ENCODE data around the gene KLF9.

Gene KLF9

DNA sequence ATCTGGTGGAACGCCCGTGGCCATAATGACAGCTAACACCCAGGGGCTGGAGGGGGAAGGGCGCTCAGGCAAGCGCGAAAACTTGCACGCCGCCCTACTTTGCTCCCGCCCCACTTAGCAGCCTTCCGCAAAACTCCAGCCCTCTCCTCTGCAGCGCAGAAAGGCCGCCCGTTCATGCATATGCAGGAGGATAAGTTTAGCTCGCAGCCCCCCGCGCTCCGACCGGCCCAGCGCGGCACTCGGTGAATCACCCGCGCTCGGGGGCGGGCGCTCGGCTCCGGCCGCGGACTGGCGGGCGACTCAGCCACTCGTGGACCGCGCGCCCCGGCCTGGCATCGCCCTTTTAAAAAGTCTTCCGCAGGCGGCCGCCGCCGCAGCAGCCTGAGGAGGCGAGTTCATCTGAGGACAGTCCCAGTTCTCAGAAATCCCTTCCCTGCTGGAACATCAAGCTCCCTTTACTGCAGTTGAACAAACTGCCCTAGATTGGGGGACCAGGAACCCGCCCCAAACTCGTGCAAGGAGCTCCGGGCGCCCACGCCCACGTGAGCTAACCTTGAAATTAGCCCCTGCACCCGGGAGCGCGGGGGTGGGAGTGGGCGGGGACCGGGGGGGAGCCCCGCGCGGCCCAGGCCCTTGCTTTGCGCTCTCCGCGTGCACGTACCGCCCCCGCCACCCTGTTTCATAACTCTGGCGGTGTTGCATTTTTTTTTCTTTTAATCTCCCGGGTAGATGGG lies 4.5 kb upstream of the KLF9 start:
- intact Hi-C loops (cut with micrococcal nuclease): loop anchor here (10.0 kb wide), 2 partner anchors 46 to 1496 kb away; partner anchors contain the start of genes ABHD17B and C9orf85
- peaks cover 55% of the 10 kb centered on the region for H3K4me1 Mint-ChIP-seq (ENCODE audit: low read depth)

DNA sequence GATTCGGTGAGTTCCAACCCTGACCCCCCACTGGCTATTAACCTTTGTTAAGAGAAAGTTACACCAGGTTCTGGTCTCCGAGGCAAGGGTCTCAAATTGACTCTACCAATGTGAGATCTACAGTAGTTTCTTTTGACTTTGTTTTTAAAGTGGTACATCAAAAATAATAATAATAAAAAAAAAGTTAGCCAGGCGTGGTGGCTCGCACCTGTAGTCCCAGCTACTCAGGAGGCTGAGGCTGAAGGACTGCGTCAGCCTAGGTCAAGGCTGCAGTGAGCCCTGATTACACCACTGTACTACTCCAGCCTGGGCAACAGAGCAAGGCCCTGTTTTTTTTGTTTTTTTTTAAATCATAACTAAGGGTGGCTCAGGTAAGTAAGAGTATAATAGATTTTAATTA lies 1.0 kb upstream of the KLF9 start:
- Mint-ChIP-seq H3K36me3 (ENCODE audit: low read depth) (peaks cover 20% of the 10 kb centered on the region), H3K27ac (no peak overlapping the region), H3K9me3 (no peaks in the 10 kb centered on the region), H3K4me3 (no peak overlapping the region), H3K4me1 (ENCODE audit: low read depth) (peaks cover 41% of the 10 kb centered on the region), H3K27me3 (no peaks in the 10 kb centered on the region)
- intact Hi-C loops (cut with micrococcal nuclease): loop anchor here (10.0 kb wide), 2 partner anchors 49 to 1499 kb away; partner anchors contain the start of genes ABHD17B and C9orf85

More for the DNA sequence above, 4.5 kb upstream of the KLF9 start:
- no peaks in the 10 kb centered on the region for H3K9me3 Mint-ChIP-seq
- peaks cover 7% of the 10 kb centered on the region for H3K36me3 Mint-ChIP-seq (ENCODE audit: low read depth)
- H3K27ac Mint-ChIP-seq: peak overlapping the region; percentile 96
- H3K4me3 Mint-ChIP-seq: peak overlapping the region; percentile 92
- H3K27me3 Mint-ChIP-seq: no peaks in the 10 kb centered on the region

GRCh38 chr9:70415041-70415440 lies 584 bp upstream of the KLF9 start:
- Mint-ChIP-seq H3K9me3 (no peaks in the 10 kb centered on the region), H3K4me3 (no peak overlapping the region), H3K27me3 (no peaks in the 10 kb centered on the region), H3K27ac (peak overlapping the region; percentile 100), H3K36me3 (ENCODE audit: low read depth) (peaks cover 19% of the 10 kb centered on the region), H3K4me1 (ENCODE audit: low read depth) (peaks cover 43% of the 10 kb centered on the region)
- intact Hi-C loops (cut with micrococcal nuclease): loop anchor here (10.0 kb wide), 2 partner anchors 50 to 1500 kb away; partner anchors contain the start of genes ABHD17B and C9orf85

GRCh38 chr9:70413464-70413798 lies 1.0 kb downstream of the KLF9 start:
- Mint-ChIP-seq H3K36me3 (ENCODE audit: low read depth) (peaks cover 14% of the 10 kb centered on the region), H3K27ac (peak overlapping the region; percentile 100), H3K4me1 (ENCODE audit: low read depth) (peaks cover 37% of the 10 kb centered on the region), H3K9me3 (no peaks in the 10 kb centered on the region), H3K4me3 (peak overlapping the region; percentile 97), H3K27me3 (no peaks in the 10 kb centered on the region)
- intact Hi-C loops (cut with micrococcal nuclease): loop anchor here (5.0 to 10.0 kb wide), 4 partner anchors 51 to 1501 kb away; partner anchors contain the start of genes ABHD17B, C9orf85 and SMC5

- peak overlapping the region; percentile 94 for H3K4me3 Mint-ChIP-seq
- peak overlapping the region; percentile 100 for H3K27ac Mint-ChIP-seq
- peaks cover 39% of the 10 kb centered on the region for H3K4me1 Mint-ChIP-seq (ENCODE audit: low read depth)
- H3K9me3 Mint-ChIP-seq: no peaks in the 10 kb centered on the region
- H3K27me3 Mint-ChIP-seq: no peaks in the 10 kb centered on the region
- H3K36me3 Mint-ChIP-seq (ENCODE audit: low read depth): peaks cover 14% of the 10 kb centered on the region
- intact Hi-C loops (cut with micrococcal nuclease): loop anchor here (1.0 to 10.0 kb wide), 5 partner anchors 7 to 1502 kb away; partner anchors contain the start of genes ABHD17B, C9orf85 and SMC5
These were observed 1.5 kb downstream of the KLF9 start for GRCh38 chr9:70412832-70413463.

- Mint-ChIP-seq H3K27ac (peak overlapping the region; percentile 100), H3K4me1 (ENCODE audit: low read depth) (peaks cover 46% of the 10 kb centered on the region), H3K36me3 (ENCODE audit: low read depth) (peaks cover 14% of the 10 kb centered on the region), H3K9me3 (no peaks in the 10 kb centered on the region), H3K27me3 (no peaks in the 10 kb centered on the region), H3K4me3 (peak overlapping the region; percentile 94)
- intact Hi-C loops (cut with micrococcal nuclease): loop anchor here (1.0 to 10.0 kb wide), 5 partner anchors 8 to 1503 kb away; partner anchors contain the start of genes ABHD17B, C9orf85 and SMC5
These were observed 2.3 kb downstream of the KLF9 start for GRCh38 chr9:70411930-70412831.

DNA sequence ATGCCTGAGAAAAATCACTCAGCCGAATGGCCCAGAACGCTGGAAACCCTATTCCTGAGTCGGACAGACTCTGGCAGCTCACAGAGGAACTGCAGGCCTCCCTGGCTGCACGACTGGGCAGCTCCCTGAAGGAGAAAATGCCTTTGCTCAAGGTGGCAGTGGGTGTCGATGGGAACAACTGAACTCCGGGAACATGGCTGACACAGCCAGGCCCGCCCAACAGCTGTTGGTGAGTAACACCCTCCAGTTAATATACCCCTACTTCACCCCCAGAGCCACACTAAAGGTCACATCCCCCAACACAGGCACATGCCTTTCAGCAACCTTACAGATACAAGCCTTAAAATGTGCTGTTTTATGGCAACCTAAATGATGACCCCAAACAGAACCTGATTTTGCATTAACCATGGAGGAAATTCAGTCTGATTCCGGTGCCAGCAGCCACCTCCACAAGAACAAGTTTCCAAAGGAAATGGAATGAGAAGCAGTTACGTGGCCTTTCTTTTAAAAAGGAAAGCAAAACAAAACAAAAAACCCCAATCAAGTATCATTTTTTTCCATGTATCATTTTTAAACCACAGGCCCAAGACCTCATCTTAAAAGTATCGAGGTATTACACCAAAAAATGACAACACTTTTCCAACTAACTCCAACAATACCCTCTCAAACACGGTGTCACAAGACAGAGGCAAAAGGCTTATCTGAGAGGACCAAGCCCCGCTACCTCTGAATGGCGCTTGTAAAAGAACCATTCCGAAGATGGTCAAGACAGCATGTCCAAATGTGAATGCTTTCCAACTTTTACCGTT lies 3.1 kb downstream of the KLF9 start:
- peak overlapping the region; percentile 94 for H3K4me3 Mint-ChIP-seq
- intact Hi-C loops (cut with micrococcal nuclease): loop anchor here (5.0 to 10.0 kb wide), 4 partner anchors 53 to 1503 kb away; partner anchors contain the start of genes ABHD17B, C9orf85 and SMC5
- no peaks in the 10 kb centered on the region for H3K9me3 Mint-ChIP-seq

GRCh38 chr9:70410368-70410767 lies 4.1 kb downstream of the KLF9 start:
- H3K4me3 Mint-ChIP-seq: peak overlapping the region; percentile 94
- H3K4me1 Mint-ChIP-seq (ENCODE audit: low read depth): peaks cover 61% of the 10 kb centered on the region
- no peaks in the 10 kb centered on the region for H3K27me3 Mint-ChIP-seq
- intact Hi-C loops (cut with micrococcal nuclease): loop anchor here (5.0 to 10.0 kb wide), 4 partner anchors 54 to 1504 kb away; partner anchors contain the start of genes ABHD17B, C9orf85 and SMC5
- no peaks in the 10 kb centered on the region for H3K9me3 Mint-ChIP-seq
- H3K36me3 Mint-ChIP-seq (ENCODE audit: low read depth): peaks cover 14% of the 10 kb centered on the region
- peak overlapping the region; percentile 100 for H3K27ac Mint-ChIP-seq

More for the DNA sequence above, 3.1 kb downstream of the KLF9 start:
- Mint-ChIP-seq H3K36me3 (ENCODE audit: low read depth) (peaks cover 14% of the 10 kb centered on the region), H3K27ac (peak overlapping the region; percentile 100), H3K27me3 (no peaks in the 10 kb centered on the region), H3K4me1 (ENCODE audit: low read depth) (peaks cover 55% of the 10 kb centered on the region)

GRCh38 chr9:70409800-70410199 lies 4.7 kb downstream of the KLF9 start:
- no peaks in the 10 kb centered on the region for H3K9me3 Mint-ChIP-seq
- H3K27ac Mint-ChIP-seq: peak overlapping the region; percentile 100
- intact Hi-C loops (cut with micrococcal nuclease): loop anchor here (5.0 to 10.0 kb wide), 4 partner anchors 55 to 1505 kb away; partner anchors contain the start of genes ABHD17B, C9orf85 and SMC5
- peaks cover 66% of the 10 kb centered on the region for H3K4me1 Mint-ChIP-seq (ENCODE audit: low read depth)
- H3K27me3 Mint-ChIP-seq: no peaks in the 10 kb centered on the region
- peaks cover 14% of the 10 kb centered on the region for H3K36me3 Mint-ChIP-seq (ENCODE audit: low read depth)
- no peak overlapping the region for H3K4me3 Mint-ChIP-seq

DNA sequence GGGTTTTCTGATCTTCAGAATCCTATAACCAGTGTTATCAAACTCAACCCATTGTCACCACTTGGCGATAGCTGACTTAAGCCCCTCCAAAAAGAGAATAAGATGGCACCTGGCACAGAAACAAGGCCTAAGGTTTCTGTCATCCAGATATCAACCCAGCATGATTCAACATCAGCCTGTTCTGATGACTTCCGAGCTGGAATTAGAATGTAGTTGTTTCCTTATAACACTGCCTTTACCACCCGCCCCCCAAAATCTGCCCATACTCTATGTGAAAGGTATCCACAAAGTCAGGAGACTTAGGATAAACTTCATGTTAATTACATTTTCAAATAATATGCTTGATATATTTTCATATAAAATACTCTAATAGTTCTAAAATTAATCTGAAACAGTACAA lies 5.2 kb downstream of the KLF9 start:
- H3K36me3 Mint-ChIP-seq (ENCODE audit: low read depth): peaks cover 14% of the 10 kb centered on the region
- peaks cover 64% of the 10 kb centered on the region for H3K4me1 Mint-ChIP-seq (ENCODE audit: low read depth)
- H3K9me3 Mint-ChIP-seq: no peaks in the 10 kb centered on the region
- H3K4me3 Mint-ChIP-seq: no peak overlapping the region
- no peak overlapping the region for H3K27ac Mint-ChIP-seq
- no peaks in the 10 kb centered on the region for H3K27me3 Mint-ChIP-seq
- intact Hi-C loops (cut with micrococcal nuclease): no loop called here

- H3K4me1 Mint-ChIP-seq (ENCODE audit: low read depth): peaks cover 64% of the 10 kb centered on the region
- peak overlapping the region; percentile 25 for H3K27ac Mint-ChIP-seq
- no peaks in the 10 kb centered on the region for H3K27me3 Mint-ChIP-seq
- H3K36me3 Mint-ChIP-seq (ENCODE audit: low read depth): peaks cover 8% of the 10 kb centered on the region
- intact Hi-C loops (cut with micrococcal nuclease): no loop called here
- no peaks in the 10 kb centered on the region for H3K9me3 Mint-ChIP-seq
- no peak overlapping the region for H3K4me3 Mint-ChIP-seq
These were observed 5.9 kb downstream of the KLF9 start for GRCh38 chr9:70408393-70409040.

GRCh38 chr9:70407081-70407503 lies 7.4 kb downstream of the KLF9 start:
- intact Hi-C loops (cut with micrococcal nuclease): no loop called here
- Mint-ChIP-seq H3K4me3 (no peak overlapping the region), H3K4me1 (ENCODE audit: low read depth) (peaks cover 72% of the 10 kb centered on the region), H3K27me3 (no peaks in the 10 kb centered on the region), H3K9me3 (no peaks in the 10 kb centered on the region), H3K36me3 (ENCODE audit: low read depth) (no peaks in the 10 kb centered on the region), H3K27ac (peak overlapping the region; percentile 92)
